Inferior parietal cortex (tissue), 1 donor: Measurements from ENCODE around the gene TC2N.
"Not testable (repeated sequence)": the region's sequence is repeated elsewhere in the genome, so short reads cannot be mapped to it uniquely, and the experiment has no call there.

Experiments
- DNase-seq: peaks from one replicate; pipeline ENCODE4 v3.0.0-alpha.2; 2016; ENCODE audit errors: extremely low spot score

TC2N gene

GRCh38 chr14:91889477-91890211 is 22.3 kb upstream of the TC2N start:
- peak; percentile 27 for DNase-seq

GRCh38 chr14:91888641-91889476 is 21.5 kb upstream of the TC2N start:
- DNase-seq, result peak; percentile 18

GRCh38 chr14:91886961-91887360 is 19.6 kb upstream of the TC2N start:
- DNase-seq, result no peak

DNA sequence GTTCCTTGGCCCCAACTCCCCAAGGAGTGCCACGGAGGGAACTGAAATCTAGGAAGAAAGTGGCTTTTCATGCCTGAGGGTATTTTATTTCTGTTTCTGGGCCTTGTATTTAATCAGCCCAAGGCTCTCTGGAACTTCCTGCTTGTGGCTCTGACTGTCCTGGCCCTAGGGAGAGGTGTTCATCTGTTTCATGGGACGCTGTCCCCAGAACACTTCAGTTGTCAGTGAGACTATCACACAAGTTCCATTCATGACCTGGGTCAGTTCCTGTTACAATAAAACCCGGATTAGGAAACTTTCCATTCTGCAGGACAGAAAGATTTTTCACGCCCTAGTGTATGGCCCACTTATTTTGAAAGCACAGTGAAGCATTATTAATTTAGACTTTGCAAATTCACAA is 18.5 kb upstream of the TC2N start:
- DNase-seq, result no peak

DNA sequence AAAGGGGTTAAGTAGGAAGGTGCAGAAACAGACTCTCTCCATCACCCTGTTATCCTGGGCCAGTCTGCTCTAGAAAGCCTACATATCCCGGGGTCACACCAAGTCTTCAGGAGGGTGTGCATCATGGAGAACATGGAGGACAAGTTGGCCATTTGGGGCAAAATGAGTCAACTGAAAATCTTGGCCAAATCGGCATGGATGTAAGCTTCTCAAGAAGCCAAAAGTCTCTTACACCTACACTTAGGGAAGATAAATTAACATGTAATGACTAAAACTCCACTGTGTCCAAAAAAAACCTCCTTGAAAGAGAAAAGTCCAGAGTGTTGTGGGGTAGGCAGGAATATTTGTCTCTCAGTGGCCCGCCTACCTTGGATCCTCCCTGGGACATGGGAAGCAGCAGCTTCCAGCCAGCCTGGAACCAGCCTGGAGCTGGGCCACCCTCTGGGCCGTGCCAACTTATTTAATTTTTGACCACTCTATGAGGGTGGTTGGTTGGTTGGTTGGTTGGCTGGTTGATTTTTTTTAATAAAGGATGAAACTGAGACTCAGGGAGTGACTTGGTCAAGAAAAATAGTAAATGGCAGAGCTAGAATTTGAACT is 17.9 kb upstream of the TC2N start:
- no peak for DNase-seq

DNA sequence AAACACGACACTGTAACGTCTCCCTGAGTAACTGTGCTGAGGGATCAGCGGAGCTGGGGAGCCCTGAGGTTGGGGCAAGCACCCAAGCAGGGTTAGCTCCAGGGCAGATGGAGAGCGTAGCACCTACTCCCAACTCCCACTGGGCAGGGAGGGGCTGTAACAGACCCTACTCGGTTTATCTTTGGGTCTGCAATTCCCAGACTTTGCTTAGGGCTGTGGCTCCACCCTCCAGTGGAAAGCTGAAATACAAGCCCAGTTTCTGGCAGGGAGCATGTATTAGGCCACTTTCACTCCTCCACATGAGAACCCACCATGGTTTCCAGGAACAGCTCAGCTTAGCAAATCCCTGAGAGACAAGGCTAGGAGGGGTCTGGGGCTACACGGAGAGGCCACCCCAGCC is 17.3 kb upstream of the TC2N start:
- DNase-seq, result no peak

DNA sequence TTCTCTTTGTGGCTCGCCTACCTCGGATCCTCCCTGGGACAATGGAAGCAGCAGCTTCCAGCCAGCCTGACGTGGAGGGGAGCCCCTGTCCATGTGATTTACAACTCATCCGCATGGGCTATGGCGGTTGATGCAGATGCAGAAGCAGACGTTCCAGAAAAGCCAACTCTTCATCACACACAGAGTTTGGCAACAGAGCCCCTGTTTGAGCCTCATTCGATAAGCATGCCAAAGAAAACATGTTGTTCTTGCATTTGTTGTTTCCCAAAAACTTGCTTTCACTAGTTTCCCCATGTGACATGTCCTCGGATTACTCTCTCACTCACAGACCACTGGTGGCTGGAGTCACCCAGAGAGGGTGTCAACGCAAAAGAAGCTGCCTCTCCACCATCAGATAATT is 16.4 kb upstream of the TC2N start:
- DNase-seq, result no peak

GRCh38 chr14:91882776-91883175 is 15.4 kb upstream of the TC2N start:
- no peak for DNase-seq

GRCh38 chr14:91882369-91882768 is 15.0 kb upstream of the TC2N start:
- no peak for DNase-seq

GRCh38 chr14:91879196-91879595 is 11.9 kb upstream of the TC2N start:
- DNase-seq, result no peak

GRCh38 chr14:91878274-91878673 is 10.9 kb upstream of the TC2N start:
- DNase-seq, result no peak

- peak; percentile 34 for DNase-seq
Measured at GRCh38 chr14:91877376-91877915, 10.1 kb upstream of the TC2N start.

GRCh38 chr14:91876492-91876891 is 9.2 kb upstream of the TC2N start:
- DNase-seq, result no peak

- no peak for DNase-seq
Measured at GRCh38 chr14:91875525-91876286, 8.4 kb upstream of the TC2N start.

DNA sequence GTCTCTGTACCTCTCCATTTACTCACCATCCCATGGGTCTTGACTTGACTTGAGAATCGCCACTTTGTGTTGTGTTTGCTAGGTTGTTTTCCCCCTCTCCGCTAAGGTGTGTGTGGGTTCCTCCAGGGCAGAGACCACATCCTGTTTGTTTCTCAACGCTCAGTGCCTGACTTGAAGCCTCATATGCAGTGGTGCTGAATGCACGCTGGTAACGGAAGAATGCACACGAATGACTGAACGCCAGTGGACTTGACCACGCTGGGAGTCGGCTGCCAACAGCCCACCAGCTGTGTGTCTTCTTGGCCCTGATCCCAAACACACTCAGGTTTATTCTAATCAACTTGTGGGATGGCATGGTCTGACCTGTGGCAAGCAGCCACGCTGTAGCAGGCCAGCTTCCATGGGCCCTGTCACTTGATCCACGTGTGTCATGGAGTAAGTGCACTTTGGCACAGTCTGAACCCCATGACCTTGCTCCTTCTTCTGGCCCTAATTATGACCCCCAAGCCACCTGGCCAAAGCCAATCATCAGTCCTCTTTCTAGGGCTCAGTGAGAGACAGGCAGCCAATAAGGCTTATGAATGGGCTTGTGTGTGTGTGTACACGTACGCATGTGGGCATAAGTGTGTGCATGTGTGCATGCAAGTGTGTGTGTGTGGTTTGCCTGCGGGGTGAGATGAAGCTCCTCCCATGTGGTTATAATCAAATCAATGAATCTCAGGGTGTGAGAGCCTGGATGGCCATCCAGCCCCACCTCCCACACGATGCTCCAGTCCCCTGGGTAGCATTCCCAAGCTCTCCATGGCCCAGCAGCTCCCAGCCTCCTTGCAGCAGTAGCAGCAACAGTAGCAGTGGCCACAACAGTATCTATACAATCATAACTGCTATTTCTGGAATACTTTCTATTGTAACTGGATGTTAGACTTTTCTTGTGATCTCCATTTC is 6.4 kb upstream of the TC2N start:
- DNase-seq, result no peak

- no peak for DNase-seq
Measured at GRCh38 chr14:91872517-91873470, 5.5 kb upstream of the TC2N start.

DNA sequence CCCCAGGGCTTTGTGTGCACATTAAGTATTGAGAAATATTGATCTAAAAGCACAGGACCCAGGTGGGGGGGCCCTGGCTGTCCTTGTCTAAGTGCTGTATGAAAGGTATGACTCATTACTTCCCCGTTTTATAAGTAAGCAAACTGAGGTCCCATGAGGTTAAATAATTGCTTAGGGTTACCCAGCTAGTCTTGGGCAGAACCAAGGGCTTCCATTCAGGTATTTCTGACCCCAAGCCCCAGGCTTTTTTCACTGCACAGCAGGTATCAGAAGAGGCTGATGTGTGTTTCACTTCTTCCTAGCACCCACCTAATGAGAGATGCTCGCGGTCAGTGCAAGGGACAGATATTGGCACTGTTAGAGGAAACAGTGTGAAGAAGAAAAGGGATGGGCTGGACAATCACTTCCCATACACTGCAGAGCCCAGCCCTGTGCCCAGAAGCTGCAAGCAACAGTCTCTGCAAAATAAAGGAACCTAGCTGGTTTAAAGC is 4.7 kb upstream of the TC2N start:
- no peak for DNase-seq

- DNase-seq, result not testable (repeated sequence)
Measured at GRCh38 chr14:91871401-91871800, 4.1 kb upstream of the TC2N start.

DNA sequence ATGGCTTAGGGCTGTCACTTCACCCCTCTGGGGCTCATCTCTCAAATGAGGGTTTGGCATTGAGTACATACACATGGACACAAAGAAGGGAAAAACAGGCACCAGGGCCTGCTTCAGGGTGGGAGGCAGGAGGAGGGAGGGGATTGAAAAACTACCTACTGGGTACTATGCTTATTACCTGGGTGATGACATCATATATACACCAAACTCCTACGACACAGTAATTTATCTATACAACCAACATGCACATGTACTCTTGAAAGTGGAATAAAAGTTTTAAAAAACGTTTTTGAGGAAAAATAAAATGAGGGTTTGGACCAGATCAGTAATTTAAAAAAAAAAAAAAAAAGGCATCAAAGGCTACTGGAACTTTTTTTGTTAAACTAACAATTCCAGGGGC is 3.6 kb upstream of the TC2N start:
- no peak for DNase-seq
